Measurements from ENCODE around the gene EXOC6.

Gene EXOC6

GRCh38 chr10:93028883-93029282 is 180.6 kb downstream of the EXOC6 start:
- DNase-seq: peak; percentile 56

- DNase-seq: peak; percentile 88
Observed at GRCh38 chr10:93030409-93030808, 182.1 kb downstream of the EXOC6 start.

DNA sequence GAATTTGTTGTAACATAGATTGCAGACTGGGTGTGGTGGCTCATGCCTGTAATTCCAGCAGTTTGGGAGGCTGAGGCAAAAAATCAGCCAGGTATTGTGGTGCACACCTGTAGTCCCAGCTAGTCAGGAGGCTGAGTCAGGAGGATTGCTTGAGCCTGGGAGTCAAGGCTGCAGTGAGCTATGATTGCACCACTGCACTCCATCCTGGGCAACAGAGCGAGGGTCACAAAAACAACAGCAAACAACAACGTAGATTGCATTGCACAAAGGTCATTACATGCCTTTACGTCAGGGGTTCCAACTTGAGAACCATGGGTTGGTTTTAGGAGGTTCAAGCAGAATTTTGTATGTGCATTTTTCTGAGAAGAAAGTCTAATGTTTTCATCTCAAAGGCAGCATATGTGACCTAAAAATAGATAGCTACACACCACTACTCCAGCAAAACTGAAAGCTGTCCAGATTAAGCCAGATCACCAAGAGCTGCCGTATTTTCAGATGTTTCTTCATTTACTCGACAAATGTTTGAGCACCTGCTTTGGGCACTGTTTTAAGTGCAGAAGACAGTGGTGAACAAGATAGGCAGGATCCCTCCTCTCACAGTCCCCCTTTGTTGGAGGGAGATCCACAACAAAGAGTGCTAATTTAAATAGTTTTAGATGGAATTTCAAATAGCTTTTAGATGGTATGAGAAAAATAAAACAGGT is 183.9 kb downstream of the EXOC6 start:
- no peak for DNase-seq

DNA sequence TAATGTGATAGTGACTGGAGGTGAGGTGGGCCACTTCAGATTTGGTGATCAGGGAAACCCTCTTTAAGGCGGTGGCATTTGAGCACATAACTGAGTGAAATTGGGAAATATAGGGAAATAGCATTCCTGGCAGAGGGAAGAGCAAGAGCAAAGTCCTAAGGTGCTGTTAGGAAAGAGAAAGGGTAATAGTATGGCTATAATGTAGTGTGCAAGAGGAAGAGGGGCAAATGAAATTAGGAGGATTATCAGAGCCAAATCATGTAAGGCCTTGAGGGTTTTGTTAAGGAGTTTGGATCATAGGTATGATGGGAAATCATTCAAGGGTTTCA is 184.5 kb downstream of the EXOC6 start:
- DNase-seq: no peak

- DNase-seq: peak; percentile 46
Observed at GRCh38 chr10:93034426-93034825, 186.1 kb downstream of the EXOC6 start.

- DNase-seq: peak; percentile 15
Observed at GRCh38 chr10:93039110-93039509, 190.8 kb downstream of the EXOC6 start.

- DNase-seq: peak; percentile 64
Observed at GRCh38 chr10:93039721-93040120, 191.4 kb downstream of the EXOC6 start.

GRCh38 chr10:93054486-93054885 is 206.2 kb downstream of the EXOC6 start:
- DNase-seq: no peak

DNA sequence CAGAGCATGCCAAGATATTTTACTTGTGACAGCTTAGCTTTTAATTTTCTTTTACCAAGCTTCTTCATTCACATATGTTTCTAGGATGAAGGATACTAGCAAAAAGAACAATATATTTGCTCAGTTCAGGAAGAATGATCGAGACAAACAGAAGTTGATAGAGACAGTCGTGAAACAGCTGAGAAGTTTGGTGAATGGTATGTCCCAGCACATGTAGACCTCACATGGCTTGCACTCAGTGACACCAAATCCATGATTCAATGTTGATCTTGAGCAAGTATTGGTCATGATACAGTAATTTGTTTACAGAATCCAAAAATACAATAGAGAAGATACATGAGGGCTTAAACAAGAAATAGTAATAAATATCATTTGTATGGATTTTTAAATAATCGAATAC is 209.8 kb downstream of the EXOC6 start:
- DNase-seq: no peak

- DNase-seq: no peak
Observed at GRCh38 chr10:93059975-93060886, 211.9 kb downstream of the EXOC6 start, which contains the start of gene CYP26C1. Gene CYP26C1 (plus strand): TSS chr10:93060798. CDS start chr10:93061264, 466 bp downstream.

- DNase-seq: no peak
Observed at GRCh38 chr10:93060887-93061593, 212.7 kb downstream of the EXOC6 start.

- DNase-seq: no peak
Observed at GRCh38 chr10:93061594-93062513, 213.5 kb downstream of the EXOC6 start.

- DNase-seq: no peak
Observed at GRCh38 chr10:93062514-93063143, 214.3 kb downstream of the EXOC6 start.

DNA sequence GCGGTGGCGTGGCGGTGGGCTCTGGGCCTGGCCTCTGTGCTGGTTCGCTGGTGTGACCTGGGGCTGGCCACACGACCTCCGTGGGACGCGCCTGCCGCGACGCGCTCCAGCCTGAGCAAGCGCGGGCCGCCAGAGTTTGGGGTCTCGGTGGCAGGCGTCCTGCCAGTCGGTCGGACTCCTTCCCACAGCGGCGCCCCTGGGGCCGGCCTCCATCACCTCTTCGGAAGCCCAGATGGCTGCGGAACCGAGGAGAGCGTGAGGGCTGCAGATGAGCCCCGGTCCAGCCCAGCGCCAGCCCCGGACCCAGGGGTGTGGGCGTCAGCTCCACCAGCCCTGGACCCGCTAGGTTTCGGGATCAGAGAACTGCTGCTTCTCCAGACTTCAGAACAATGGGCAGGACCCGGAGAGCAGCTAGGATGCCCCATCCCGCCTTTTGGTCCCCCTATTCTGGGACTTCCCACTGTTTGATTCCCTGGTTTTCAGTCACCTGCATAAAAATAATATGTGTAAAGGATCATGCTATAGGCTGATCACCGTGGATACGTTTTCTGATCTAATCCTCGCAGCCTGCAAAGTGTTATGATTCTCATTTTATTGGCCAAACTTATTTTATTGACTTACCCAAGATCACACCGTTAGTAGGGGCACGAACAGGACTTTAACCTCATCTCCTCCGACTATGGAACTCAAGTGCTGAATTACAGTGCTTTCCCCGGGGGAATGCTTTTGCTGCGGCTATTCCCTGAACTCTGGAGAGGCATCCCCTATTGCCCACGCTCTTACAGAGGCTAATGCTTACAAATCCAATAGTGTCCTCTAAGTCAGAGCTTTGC is 215.0 kb downstream of the EXOC6 start:
- no peak for DNase-seq

- no peak for DNase-seq
Observed at GRCh38 chr10:93063977-93064660, 215.8 kb downstream of the EXOC6 start.

- no peak for DNase-seq
Observed at GRCh38 chr10:93064874-93065660, 216.7 kb downstream of the EXOC6 start.

DNA sequence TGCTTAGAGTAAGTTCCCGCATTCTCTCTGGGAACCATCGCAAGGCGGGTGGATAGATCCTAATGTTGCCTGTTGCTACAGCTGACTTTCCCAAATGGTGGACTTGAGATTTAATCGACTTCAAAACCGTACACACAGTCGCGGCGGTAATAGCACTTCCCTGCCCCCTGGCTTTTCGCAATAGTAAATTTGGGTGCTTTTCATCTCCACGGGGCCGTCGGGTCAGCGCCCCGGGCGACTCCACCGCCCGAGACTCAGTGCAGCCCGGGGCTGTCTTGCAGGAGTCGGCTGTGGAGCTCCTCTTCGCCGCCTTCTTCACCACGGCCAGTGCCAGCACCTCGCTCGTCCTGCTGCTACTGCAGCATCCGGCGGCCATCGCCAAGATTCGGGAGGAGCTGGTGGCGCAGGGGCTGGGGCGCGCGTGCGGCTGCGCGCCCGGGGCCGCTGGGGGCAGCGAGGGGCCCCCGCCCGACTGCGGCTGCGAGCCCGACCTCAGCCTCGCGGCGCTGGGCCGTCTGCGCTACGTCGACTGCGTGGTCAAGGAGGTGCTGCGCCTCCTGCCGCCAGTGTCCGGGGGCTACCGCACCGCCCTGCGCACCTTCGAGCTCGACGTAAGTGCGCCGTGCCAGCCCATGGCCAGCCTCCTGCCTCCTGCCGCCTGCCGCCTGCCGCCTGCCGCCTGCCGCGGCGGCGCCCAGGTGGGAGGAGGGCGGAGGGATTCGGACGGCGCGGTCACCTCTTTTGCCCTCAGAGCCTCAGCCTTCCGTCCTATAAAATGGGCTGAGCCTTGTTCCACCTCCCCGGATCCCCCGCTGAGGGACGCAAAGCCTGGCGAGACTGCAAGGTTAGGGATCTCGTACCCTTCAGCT is 217.6 kb downstream of the EXOC6 start:
- no peak for DNase-seq

DNA sequence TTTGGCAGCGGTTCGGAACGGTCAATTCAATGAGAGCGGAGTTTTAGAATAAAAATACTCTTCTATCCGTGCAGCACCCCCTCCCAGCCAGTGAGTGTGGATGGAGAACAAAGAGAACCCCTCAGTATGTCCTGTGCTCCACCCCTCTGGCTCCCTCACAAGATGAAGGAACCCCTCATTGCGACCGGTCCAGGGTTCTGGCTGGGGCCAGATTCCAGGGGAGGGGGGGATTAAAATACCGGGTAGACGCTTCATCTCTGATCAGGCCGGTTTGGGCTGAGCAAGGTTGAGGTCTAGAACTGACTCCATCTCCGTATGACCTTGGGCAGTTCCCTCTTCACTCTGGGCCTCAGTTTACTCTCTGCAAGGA is 218.2 kb downstream of the EXOC6 start:
- no peak for DNase-seq

Data from fibroblast of skin of scalp (primary cell).